ENCODE measurements around the gene ADGRF5. TPM values are rescaled to one million over a fixed set of nuclear protein-coding genes. Genes with fewer than 3 reads are reported as not detected.

Gene ADGRF5
- total RNA-seq, 2 experiments from 2014 or later: not detected

GRCh38 chr6:46953921-46954320, 32.2 kb upstream of the ADGRF5 start:
- POLR2A ChIA-PET: no interaction called here
- H3K4me3 Mint-ChIP-seq: no peak overlapping the region
- no peaks in the 10 kb centered on the region for H3K9me3 Mint-ChIP-seq
- no peaks in the 10 kb centered on the region for H3K4me1 Mint-ChIP-seq (ENCODE audit: low read depth)
- intact Hi-C loops (cut with micrococcal nuclease): no loop called here
- no peak for DNase-seq
- no peaks in the 10 kb centered on the region for H3K36me3 Mint-ChIP-seq
- no peak overlapping the region for H3K27ac Mint-ChIP-seq
- peaks cover 7% of the 10 kb centered on the region for H3K27me3 Mint-ChIP-seq
- CTCF ChIA-PET: no interaction called here

- Mint-ChIP-seq H3K27ac (no peak overlapping the region), H3K4me1 (ENCODE audit: low read depth) (no peaks in the 10 kb centered on the region), H3K4me3 (no peak overlapping the region), H3K36me3 (no peaks in the 10 kb centered on the region), H3K27me3 (peaks cover 11% of the 10 kb centered on the region), H3K9me3 (no peaks in the 10 kb centered on the region)
- intact Hi-C loops (cut with micrococcal nuclease): no loop called here
- CTCF ChIA-PET: no interaction called here
- POLR2A ChIA-PET: no interaction called here
- DNase-seq: no peak
These were observed 28.0 kb upstream of the ADGRF5 start for GRCh38 chr6:46949632-46950280.

GRCh38 chr6:46948699-46949098, 27.0 kb upstream of the ADGRF5 start:
- ChIA-PET CTCF (no interaction called here), POLR2A (no interaction called here)
- H3K4me3 Mint-ChIP-seq: no peak overlapping the region

GRCh38 chr6:46947497-46947896, 25.8 kb upstream of the ADGRF5 start:
- CTCF ChIA-PET: no interaction called here
- Mint-ChIP-seq H3K36me3 (no peaks in the 10 kb centered on the region), H3K4me3 (no peak overlapping the region), H3K27ac (no peak overlapping the region), H3K27me3 (peaks cover 7% of the 10 kb centered on the region), H3K4me1 (ENCODE audit: low read depth) (no peaks in the 10 kb centered on the region), H3K9me3 (no peaks in the 10 kb centered on the region)
- intact Hi-C loops (cut with micrococcal nuclease): no loop called here
- no peak for DNase-seq
- POLR2A ChIA-PET: no interaction called here

More at GRCh38 chr6:46948699-46949098, 27.0 kb upstream of the ADGRF5 start:
- DNase-seq: no peak
- no peak overlapping the region for H3K27ac Mint-ChIP-seq
- intact Hi-C loops (cut with micrococcal nuclease): no loop called here
- no peaks in the 10 kb centered on the region for H3K9me3 Mint-ChIP-seq
- H3K4me1 Mint-ChIP-seq (ENCODE audit: low read depth): no peaks in the 10 kb centered on the region
- no peaks in the 10 kb centered on the region for H3K36me3 Mint-ChIP-seq
- H3K27me3 Mint-ChIP-seq: peaks cover 11% of the 10 kb centered on the region

GRCh38 chr6:46940433-46941226, 18.9 kb upstream of the ADGRF5 start:
- intact Hi-C loops (cut with micrococcal nuclease): no loop called here
- Mint-ChIP-seq H3K4me3 (no peak overlapping the region), H3K36me3 (no peaks in the 10 kb centered on the region), H3K4me1 (ENCODE audit: low read depth) (no peaks in the 10 kb centered on the region), H3K27ac (no peak overlapping the region), H3K27me3 (peaks cover 16% of the 10 kb centered on the region), H3K9me3 (no peaks in the 10 kb centered on the region)
- no peak for DNase-seq
- ChIA-PET POLR2A (no interaction called here), CTCF (no interaction called here)

- intact Hi-C loops (cut with micrococcal nuclease): no loop called here
- Mint-ChIP-seq H3K27me3 (peaks cover 9% of the 10 kb centered on the region), H3K4me3 (no peak overlapping the region), H3K9me3 (no peaks in the 10 kb centered on the region), H3K36me3 (no peaks in the 10 kb centered on the region), H3K4me1 (ENCODE audit: low read depth) (no peaks in the 10 kb centered on the region), H3K27ac (no peak overlapping the region)
- ChIA-PET CTCF (no interaction called here), POLR2A (no interaction called here)
- DNase-seq: no peak
These were observed 15.9 kb upstream of the ADGRF5 start for GRCh38 chr6:46937642-46938041.

- peaks cover 7% of the 10 kb centered on the region for H3K27me3 Mint-ChIP-seq
- ChIA-PET CTCF (no interaction called here), POLR2A (no interaction called here)
- no peak overlapping the region for H3K4me3 Mint-ChIP-seq
- no peaks in the 10 kb centered on the region for H3K4me1 Mint-ChIP-seq (ENCODE audit: low read depth)
- H3K27ac Mint-ChIP-seq: no peak overlapping the region
- no peaks in the 10 kb centered on the region for H3K36me3 Mint-ChIP-seq
- intact Hi-C loops (cut with micrococcal nuclease): no loop called here
- no peak for DNase-seq
- H3K9me3 Mint-ChIP-seq: no peaks in the 10 kb centered on the region
These were observed 13.9 kb upstream of the ADGRF5 start for GRCh38 chr6:46935687-46936086.

- H3K27me3 Mint-ChIP-seq: peaks cover 5% of the 10 kb centered on the region
- POLR2A ChIA-PET: no interaction called here
These were observed 12.0 kb upstream of the ADGRF5 start for GRCh38 chr6:46933751-46934150.

GRCh38 chr6:46932526-46933319, 11.0 kb upstream of the ADGRF5 start:
- Mint-ChIP-seq H3K4me1 (ENCODE audit: low read depth) (no peaks in the 10 kb centered on the region), H3K4me3 (no peak overlapping the region), H3K27me3 (peaks cover 3% of the 10 kb centered on the region), H3K9me3 (no peaks in the 10 kb centered on the region), H3K27ac (no peak overlapping the region), H3K36me3 (no peaks in the 10 kb centered on the region)
- no peak for DNase-seq
- intact Hi-C loops (cut with micrococcal nuclease): no loop called here
- ChIA-PET POLR2A (no interaction called here), CTCF (no interaction called here)

More at GRCh38 chr6:46933751-46934150, 12.0 kb upstream of the ADGRF5 start:
- CTCF ChIA-PET: no interaction called here
- Mint-ChIP-seq H3K27ac (no peak overlapping the region), H3K4me3 (no peak overlapping the region), H3K4me1 (ENCODE audit: low read depth) (no peaks in the 10 kb centered on the region), H3K36me3 (no peaks in the 10 kb centered on the region), H3K9me3 (no peaks in the 10 kb centered on the region)
- no peak for DNase-seq
- intact Hi-C loops (cut with micrococcal nuclease): no loop called here

GRCh38 chr6:46931416-46931815, 9.7 kb upstream of the ADGRF5 start:
- Mint-ChIP-seq H3K4me1 (ENCODE audit: low read depth) (no peaks in the 10 kb centered on the region), H3K4me3 (no peak overlapping the region), H3K27ac (no peak overlapping the region), H3K9me3 (no peaks in the 10 kb centered on the region), H3K36me3 (no peaks in the 10 kb centered on the region), H3K27me3 (peaks cover 1% of the 10 kb centered on the region)
- POLR2A ChIA-PET: no interaction called here
- intact Hi-C loops (cut with micrococcal nuclease): no loop called here
- no peak for DNase-seq
- CTCF ChIA-PET: no interaction called here

- POLR2A ChIA-PET: no interaction called here
- H3K9me3 Mint-ChIP-seq: no peaks in the 10 kb centered on the region
- no peak for DNase-seq
- intact Hi-C loops (cut with micrococcal nuclease): no loop called here
- peaks cover 1% of the 10 kb centered on the region for H3K27me3 Mint-ChIP-seq
- H3K4me3 Mint-ChIP-seq: no peak overlapping the region
- CTCF ChIA-PET: no interaction called here
- no peaks in the 10 kb centered on the region for H3K36me3 Mint-ChIP-seq
- H3K27ac Mint-ChIP-seq: no peak overlapping the region
- H3K4me1 Mint-ChIP-seq (ENCODE audit: low read depth): no peaks in the 10 kb centered on the region
These were observed 8.6 kb upstream of the ADGRF5 start for GRCh38 chr6:46930331-46930730.

GRCh38 chr6:46927066-46927465, 5.3 kb upstream of the ADGRF5 start:
- H3K9me3 Mint-ChIP-seq: no peaks in the 10 kb centered on the region
- no peak for DNase-seq
- no peak overlapping the region for H3K27ac Mint-ChIP-seq
- no peaks in the 10 kb centered on the region for H3K4me1 Mint-ChIP-seq (ENCODE audit: low read depth)
- POLR2A ChIA-PET: no interaction called here
- H3K27me3 Mint-ChIP-seq: peaks cover 3% of the 10 kb centered on the region
- CTCF ChIA-PET: no interaction called here
- H3K36me3 Mint-ChIP-seq: no peaks in the 10 kb centered on the region
- intact Hi-C loops (cut with micrococcal nuclease): no loop called here
- no peak overlapping the region for H3K4me3 Mint-ChIP-seq
